Sigmoid colon (tissue), 4 donors: ENCODE results near the gene CD2BP2.

Experiments used
- CTCF ChIP-seq, 4 experiments: fragments of 450-650 bp in 3 of 4; fragments of 200-600 bp in 1 of 4; IDR thresholded peaks; one replicate each; pipeline ENCODE4 v1.5.1; 2016 to 2019; ENCODE audit warnings: antibody characterized with exemption in 4 of 4, mild to moderate bottlenecking in 3 of 4, moderate library complexity in 2 of 4
- EP300 ChIP-seq, 4 donors: sonication (generic); formaldehyde crosslinking; IDR thresholded peaks; one replicate each; pipeline ENCODE4 v1.6.1; 2017; ENCODE audit warnings: antibody characterized with exemption in 4 of 4
- POLR2A ChIP-seq, 2 donors: fragments of 450-650 bp; IDR thresholded peaks; one replicate each; pipeline ENCODE4 v1.6.1; 2016; ENCODE audit warnings: antibody characterized with exemption in 2 of 2, mild to moderate bottlenecking in 2 of 2, moderate library complexity in 2 of 2
- POLR2AphosphoS5 ChIP-seq, 4 donors: sonication (generic); formaldehyde crosslinking; IDR thresholded peaks; one replicate each; pipeline ENCODE4 v1.6.1; 2017; ENCODE audit warnings: antibody characterized with exemption in 4 of 4

DNA sequence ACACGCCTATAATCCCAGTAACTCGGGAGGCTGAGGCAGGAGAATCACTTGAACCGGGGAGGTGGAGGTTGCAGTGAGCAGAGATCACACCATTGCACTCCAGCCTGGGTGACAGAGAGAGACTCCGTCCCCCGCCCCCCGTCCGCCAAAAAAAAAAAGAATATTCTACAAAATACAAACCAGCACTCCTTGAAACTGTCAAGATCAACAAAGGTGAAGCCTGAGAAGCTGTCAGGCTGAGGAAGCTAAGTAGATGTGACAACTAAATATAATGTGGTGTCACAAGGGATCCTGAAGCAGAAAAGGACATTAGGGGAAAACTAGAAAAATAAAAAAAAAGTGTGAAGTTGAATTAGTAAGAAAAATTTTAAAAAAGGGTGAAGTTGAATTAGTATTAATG lies 6.2 kb downstream of the CD2BP2 start:
- no peak for TF ChIP-seq CTCF (IDR thresholded peaks at IDR 0.05)
- TF ChIP-seq POLR2AphosphoS5 (IDR thresholded peaks at IDR 0.05), result no peak
- TF ChIP-seq POLR2A (IDR thresholded peaks at IDR 0.05), result no peak
- TF ChIP-seq EP300 (IDR thresholded peaks at IDR 0.05), result no peak
